HEK293 (cell line): Measurements from ENCODE around the gene AIF1L.

Source experiments
- CTCF ChIA-PET: fragments of 350-600 bp; formaldehyde crosslinking; extraction: SDS; loops from one replicate; lab custom pipeline; 2021; ENCODE audit warnings: antibody characterized with exemption; lab: Yijun Ruan, JAX
- POLR2A ChIA-PET: fragments of 300-600 bp; formaldehyde crosslinking; extraction: SDS; loops from one replicate; lab custom pipeline; 2020; ENCODE audit warnings: antibody characterized with exemption, inconsistent platforms; lab: Yijun Ruan, JAX
- H3K27ac ChIP-seq: fragments of 200-500 bp; sonication (Bioruptor generic); 2 replicates; pipeline ENCODE4 v1.5.1; 2014; ENCODE audit warnings: low read depth, low read length, control low read depth, inconsistent platforms; ENCODE audit errors: extremely low read depth
- H3K36me3 ChIP-seq, 2 experiments: fragments of 200-500 bp in 1 of 2; sonication (Bioruptor generic) in 1 of 2; 1 replicate in 1 of 2; 2 replicates in 1 of 2; pipeline ENCODE4 v1.5.1; 2014 to 2017; ENCODE audit warnings: inconsistent platforms in 2 of 2, low read length in 2 of 2; ENCODE audit not compliant: control insufficient read depth in 2 of 2, insufficient read depth in 1 of 2
- H3K4me1 ChIP-seq: fragments of 200-500 bp; sonication (Bioruptor generic); 2 replicates; pipeline ENCODE4 v1.5.1; 2014; ENCODE audit warnings: mild to moderate bottlenecking, low read length, inconsistent platforms; ENCODE audit not compliant: control insufficient read depth, insufficient read depth
- H3K4me3 ChIP-seq: 2 replicates; pipeline ENCODE4 v1.5.1; 2011; ENCODE audit warnings: low read depth, mild to moderate bottlenecking, control low read depth, low read length, moderate library complexity
- H3K9me3 ChIP-seq: fragments of 200-500 bp; sonication (Bioruptor generic); 2 replicates; pipeline ENCODE4 v1.5.1; 2014; ENCODE audit warnings: low read depth, low read length, inconsistent platforms; ENCODE audit not compliant: control insufficient read depth, insufficient read depth
- KLF10 ChIP-seq: fragments of 450-650 bp; IDR thresholded peaks from 2 replicates; pipeline ENCODE4 v1.5.1; 2018; ENCODE audit warnings: missing biosample characterization, mild to moderate bottlenecking, missing genetic modification characterization
- MEIS1 ChIP-seq: sonication (generic); formaldehyde crosslinking; IDR thresholded peaks from 2 replicates; pipeline ENCODE4 v1.8.1; 2022; ENCODE audit warnings: missing genetic modification reagents, mild to moderate bottlenecking, borderline replicate concordance
- PRDM2 ChIP-seq: fragments of 450-650 bp; formaldehyde crosslinking; IDR thresholded peaks from 2 replicates; pipeline ENCODE4 v1.5.1; 2016; ENCODE audit warnings: missing biosample characterization, missing genetic modification characterization, borderline replicate concordance
- PRDM4 ChIP-seq: fragments of 450-650 bp; formaldehyde crosslinking; IDR thresholded peaks from 2 replicates; pipeline ENCODE4 v1.5.1; 2017; ENCODE audit warnings: missing biosample characterization, missing genetic modification characterization
- REPIN1 ChIP-seq: fragments of 450-650 bp; formaldehyde crosslinking; IDR thresholded peaks from 2 replicates; pipeline ENCODE4 v1.5.1; 2017; ENCODE audit warnings: missing biosample characterization, missing genetic modification characterization, low read depth
- SALL2 ChIP-seq: fragments of 450-650 bp; formaldehyde crosslinking; IDR thresholded peaks from 2 replicates; pipeline ENCODE4 v1.5.0; 2017; ENCODE audit warnings: missing biosample characterization, mild to moderate bottlenecking, missing genetic modification characterization, borderline replicate concordance
- ZBTB44 ChIP-seq: fragments of 450-650 bp; IDR thresholded peaks from 2 replicates; pipeline ENCODE4 v1.5.1; 2018; ENCODE audit warnings: missing biosample characterization, mild to moderate bottlenecking, missing genetic modification characterization
- ZNF146 ChIP-seq: fragments of 450-650 bp; formaldehyde crosslinking; IDR thresholded peaks from 2 replicates; pipeline ENCODE4 v1.5.1; 2016; ENCODE audit warnings: missing biosample characterization, missing genetic modification characterization
- ZNF157 ChIP-seq: fragments of 450-650 bp; formaldehyde crosslinking; IDR thresholded peaks from 2 replicates; pipeline ENCODE4 v1.5.1; 2016; ENCODE audit warnings: missing biosample characterization, missing genetic modification characterization
- ZNF26 ChIP-seq: fragments of 450-650 bp; formaldehyde crosslinking; IDR thresholded peaks from 2 replicates; pipeline ENCODE4 v1.5.1; 2016; ENCODE audit warnings: missing biosample characterization, missing genetic modification characterization
- ZNF701 ChIP-seq: fragments of 450-650 bp; formaldehyde crosslinking; IDR thresholded peaks from 2 replicates; pipeline ENCODE4 v1.5.1; 2016; ENCODE audit warnings: missing biosample characterization, missing genetic modification characterization
- ZNF76 ChIP-seq: fragments of 450-650 bp; formaldehyde crosslinking; IDR thresholded peaks from 2 replicates; pipeline ENCODE4; 2016; ENCODE audit warnings: low read depth, missing biosample characterization, missing genetic modification characterization, borderline replicate concordance
- ZNF776 ChIP-seq: fragments of 450-650 bp; formaldehyde crosslinking; IDR thresholded peaks from 2 replicates; pipeline ENCODE4 v1.5.0; 2017; ENCODE audit warnings: missing biosample characterization, missing genetic modification characterization, borderline replicate concordance

Gene AIF1L

GRCh38 chr9:131072871-131073237 is 23.5 kb upstream of the AIF1L start:
- TF ChIP-seq ZNF701 (tag by site-specific recombination): no peak
- no peak for TF ChIP-seq ZNF157 (tag by site-specific recombination)
- TF ChIP-seq ZBTB44: no peak
- no peak for TF ChIP-seq PRDM4
- TF ChIP-seq ZNF776 (tag by site-specific recombination): no peak
- TF ChIP-seq KLF10: no peak
- no peak for TF ChIP-seq MEIS1 (CRISPR knock-in tag)
- TF ChIP-seq ZNF146: no peak
- no peak for TF ChIP-seq SALL2
- no peak for TF ChIP-seq ZNF26
- no peak for TF ChIP-seq ZNF76 (tag by site-specific recombination)
- TF ChIP-seq PRDM2 (tag by site-specific recombination): no peak
- TF ChIP-seq REPIN1: no peak
- no peak overlapping the region for H3K4me3 ChIP-seq
- POLR2A ChIA-PET: no interaction called here
- H3K36me3 ChIP-seq: no peaks in the 10 kb centered on the region
- no peaks in the 10 kb centered on the region for H3K9me3 ChIP-seq
- H3K27ac ChIP-seq: no peak overlapping the region
- no peaks in the 10 kb centered on the region for H3K4me1 ChIP-seq
- CTCF ChIA-PET: interaction anchor here (2.0 kb wide), 1 partner anchor 16 kb away, joined by 10 read pairs; no protein-coding TSS in a partner anchor
